Kasumi-1 (cell line): ENCODE results near the gene TIMM13.

Experiments used
- DNase-seq, 2 experiments: peaks; one replicate each; lab custom pipeline; 2025; lab: John Stamatoyannopoulos, UW

Gene TIMM13

DNA sequence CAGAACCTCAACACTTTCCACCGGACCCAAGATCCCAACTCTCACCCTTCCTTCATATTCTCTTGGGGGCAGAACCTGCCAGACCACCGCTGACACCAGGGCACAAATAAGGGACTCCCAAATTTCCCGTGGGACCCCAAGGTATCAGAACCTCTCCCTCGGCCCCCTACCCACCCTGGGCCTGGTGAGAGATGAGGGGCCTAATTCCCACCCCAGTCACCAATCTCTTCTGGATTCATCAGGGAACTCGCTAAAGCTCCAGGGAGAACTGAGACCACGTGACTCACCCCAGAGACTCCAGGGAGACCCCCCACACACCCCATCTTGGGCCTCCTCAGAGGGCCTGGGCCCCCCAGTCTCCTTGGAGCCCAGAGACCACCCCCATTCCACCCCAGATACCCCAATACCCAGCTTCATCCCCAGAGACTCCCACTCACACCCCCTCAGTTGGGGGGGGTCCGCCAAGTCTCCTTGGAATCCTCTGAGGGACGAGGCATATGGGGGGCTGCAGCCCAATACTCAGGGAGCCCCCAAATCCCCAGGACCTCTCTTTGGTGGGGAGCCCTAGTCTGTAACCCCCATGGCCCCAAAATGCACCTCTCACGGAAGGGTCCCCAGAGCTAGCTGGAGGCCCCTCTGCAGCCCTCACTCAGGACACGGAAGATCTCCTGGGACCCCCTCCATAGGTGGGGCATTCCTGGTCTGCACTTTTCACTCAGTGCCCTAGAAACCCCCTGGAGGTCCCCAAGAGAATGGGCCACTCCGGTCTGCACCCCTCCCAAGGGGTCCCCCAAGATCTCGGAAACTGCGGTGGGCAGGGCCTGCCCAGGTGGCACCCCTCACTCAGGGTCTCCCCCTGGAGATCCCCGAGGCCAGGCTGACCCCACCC lies 27.8 kb upstream of the TIMM13 start:
- DNase-seq: no peak

DNA sequence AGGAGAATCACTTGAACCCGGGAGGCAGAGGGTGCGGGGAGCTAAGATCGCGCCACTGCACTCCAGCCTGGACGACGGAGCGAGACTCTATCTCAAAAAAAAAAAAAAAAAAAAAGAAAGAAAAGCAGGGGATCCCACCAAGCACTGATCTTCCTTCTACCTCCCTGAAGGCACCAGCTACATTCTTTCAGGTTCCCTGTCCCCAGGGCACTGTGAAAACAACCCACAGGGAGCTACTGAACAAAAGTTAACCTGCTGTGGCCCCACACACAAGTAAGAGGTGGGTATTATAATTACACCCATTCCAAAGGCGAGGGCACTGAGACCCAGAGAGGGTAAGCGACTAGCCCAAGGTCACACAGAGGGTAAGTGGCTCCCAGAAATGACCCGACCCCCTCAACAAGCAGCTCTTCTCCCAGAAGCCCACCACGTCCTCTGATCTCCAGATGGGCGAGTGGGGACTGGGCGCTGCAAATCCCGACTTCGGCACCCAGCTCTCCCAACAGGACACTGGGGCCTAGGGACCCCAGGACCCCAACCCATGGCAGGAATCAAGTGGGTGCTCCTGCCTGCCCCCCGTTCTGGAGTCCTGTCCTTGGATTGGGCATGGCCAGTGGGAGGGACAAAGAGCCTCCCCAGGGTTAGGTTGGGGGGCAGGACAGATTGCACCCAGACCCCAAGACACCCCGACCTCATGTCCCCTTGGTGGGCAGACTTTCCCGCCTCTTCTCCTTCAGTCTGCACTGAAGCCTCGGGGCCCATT lies 27.0 kb upstream of the TIMM13 start:
- no peak for DNase-seq

DNA sequence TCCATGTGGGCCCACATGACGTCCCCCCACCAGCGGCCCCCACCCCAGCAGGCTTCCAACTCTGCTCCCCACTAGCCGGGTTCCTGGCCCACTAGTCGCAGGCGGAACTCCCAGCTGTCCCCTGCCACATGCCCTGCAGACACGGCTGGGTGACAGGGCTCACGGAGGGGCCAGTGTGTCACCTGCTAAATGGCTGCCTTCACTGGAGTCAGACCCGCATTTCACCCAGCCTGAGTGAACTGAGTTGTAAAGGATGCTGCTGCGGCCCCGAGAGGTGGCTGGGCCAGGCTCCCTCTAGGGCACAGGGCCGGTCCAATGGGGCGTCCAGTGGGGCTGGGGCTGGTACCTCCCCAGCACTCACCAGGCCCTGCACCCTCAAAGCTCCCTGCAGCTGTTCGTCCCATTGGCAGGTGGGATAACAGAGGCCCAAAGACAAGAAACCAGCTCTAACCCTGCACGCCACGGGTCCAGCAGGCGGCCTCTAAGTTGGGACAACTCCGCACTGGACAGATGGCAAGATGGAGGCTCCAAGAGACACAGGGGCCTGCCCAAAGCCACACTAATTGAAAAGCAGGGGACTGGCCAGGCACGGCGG lies 26.1 kb upstream of the TIMM13 start:
- DNase-seq: no peak

GRCh38 chr19:2451741-2452140 lies 24.4 kb upstream of the TIMM13 start:
- DNase-seq: no peak

DNA sequence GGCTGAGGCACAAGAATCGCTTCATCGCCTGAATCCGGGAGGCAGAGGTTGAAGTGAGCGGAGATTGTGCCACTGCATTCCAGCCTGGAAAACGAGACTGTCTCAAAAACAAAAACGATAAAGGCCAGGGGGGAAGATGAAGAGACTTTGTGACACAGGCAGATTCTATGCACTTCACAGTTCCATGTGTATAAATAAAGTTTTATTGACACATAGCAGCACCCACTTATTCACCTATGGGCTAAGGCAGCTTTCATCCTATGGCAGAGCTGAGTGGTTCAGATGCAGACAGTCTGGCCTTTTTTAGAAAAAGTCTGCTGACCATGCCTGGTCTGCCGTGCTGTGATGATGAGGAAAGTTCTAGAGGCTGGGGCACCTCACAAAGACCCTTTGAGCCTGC lies 23.8 kb upstream of the TIMM13 start:
- DNase-seq: no peak

GRCh38 chr19:2449019-2449418 lies 21.6 kb upstream of the TIMM13 start:
- DNase-seq: no peak

DNA sequence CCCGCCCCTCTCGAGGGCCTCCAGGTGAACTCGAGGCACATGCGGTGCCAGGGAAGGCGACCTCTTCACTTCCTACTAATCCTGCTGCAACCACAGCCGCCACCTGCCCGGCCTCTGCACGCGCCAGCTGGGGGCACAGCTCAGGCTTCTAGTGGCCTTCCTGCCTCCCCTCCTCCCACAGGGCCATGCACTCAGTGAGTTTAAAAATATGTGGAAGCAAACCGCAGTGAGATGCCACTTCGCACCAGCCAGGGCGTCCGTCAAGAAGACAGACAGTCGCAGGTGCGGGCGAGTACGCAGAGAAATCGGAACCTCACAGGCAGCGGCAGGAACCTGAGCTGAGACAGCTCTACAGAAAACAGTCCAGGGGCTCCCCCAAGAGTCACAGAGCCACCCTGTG lies 19.0 kb upstream of the TIMM13 start:
- peak; percentile 26 to 37 for DNase-seq

DNA sequence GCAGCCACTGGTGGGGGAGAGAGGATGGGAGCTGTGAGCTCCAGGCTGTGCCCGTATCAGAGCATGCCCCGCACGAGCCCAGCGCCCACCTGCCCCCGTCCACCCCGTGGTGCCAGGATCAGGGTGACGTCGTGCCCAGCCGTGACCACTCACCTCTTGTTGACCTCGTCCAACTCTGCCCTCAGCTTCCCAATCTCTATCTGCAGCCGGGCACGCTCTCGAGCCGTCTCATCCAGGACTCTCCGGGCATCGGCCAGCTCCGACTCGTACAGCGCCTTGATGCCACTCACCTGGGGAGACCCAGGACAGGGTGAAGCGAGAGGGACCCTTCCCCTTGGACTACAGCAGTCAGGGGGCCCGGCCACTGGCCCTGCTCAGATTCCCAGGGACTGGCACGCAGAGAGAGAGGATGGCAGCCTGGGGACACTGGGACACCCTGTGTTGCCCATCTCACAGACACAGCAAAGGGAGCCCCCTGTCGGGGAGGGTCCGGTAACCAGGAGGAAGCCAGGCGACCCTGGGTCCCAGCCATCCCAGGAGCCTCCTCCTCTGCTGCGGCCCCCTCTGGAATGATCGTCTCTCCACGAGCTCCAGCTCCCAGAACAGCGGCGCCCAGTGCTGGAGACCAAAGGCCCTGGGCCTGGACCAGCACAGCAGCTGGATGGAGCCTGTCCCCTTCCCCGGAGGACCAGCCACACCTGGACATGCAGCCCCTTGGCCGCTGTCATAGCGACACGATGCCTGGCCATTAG lies 17.0 kb upstream of the TIMM13 start:
- no peak for DNase-seq

- no peak for DNase-seq
These were observed 16.4 kb upstream of the TIMM13 start for GRCh38 chr19:2443785-2444182.

- DNase-seq: no peak
These were observed 15.9 kb upstream of the TIMM13 start for GRCh38 chr19:2443116-2443784.

DNA sequence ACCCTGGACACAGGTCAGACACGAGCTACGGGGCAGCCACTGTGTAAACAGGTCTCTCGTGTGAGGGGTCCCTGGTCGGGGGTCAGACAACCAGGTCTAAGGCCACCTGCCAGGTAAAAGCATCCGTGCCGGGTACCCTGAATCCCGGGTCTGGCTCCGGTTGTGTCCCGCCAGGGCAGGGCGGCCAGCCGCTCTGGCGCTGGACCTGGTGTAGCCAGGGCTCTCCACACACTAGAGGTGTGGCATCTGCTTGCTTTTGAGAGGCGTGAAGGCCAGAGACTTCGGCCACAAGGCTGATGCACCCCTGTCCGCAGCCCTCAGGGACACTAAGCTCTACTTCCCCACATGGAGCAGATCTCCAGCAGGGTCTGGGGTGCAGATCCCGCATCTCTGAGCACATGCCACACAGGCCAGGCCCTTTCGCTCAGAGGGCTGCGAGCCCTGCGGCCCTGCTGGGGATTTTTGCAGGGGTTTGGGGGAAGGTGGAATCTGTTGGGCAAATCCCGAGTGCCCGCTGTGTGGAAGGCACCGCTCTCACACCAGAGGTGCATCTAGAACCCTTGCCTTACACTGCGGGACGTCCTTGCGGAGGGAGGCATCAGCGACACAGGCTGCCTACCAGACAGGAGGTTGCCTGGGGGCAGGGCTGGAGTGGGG lies 13.8 kb upstream of the TIMM13 start:
- no peak for DNase-seq

- DNase-seq: no peak
These were observed 13.1 kb upstream of the TIMM13 start for GRCh38 chr19:2440515-2440914.

DNA sequence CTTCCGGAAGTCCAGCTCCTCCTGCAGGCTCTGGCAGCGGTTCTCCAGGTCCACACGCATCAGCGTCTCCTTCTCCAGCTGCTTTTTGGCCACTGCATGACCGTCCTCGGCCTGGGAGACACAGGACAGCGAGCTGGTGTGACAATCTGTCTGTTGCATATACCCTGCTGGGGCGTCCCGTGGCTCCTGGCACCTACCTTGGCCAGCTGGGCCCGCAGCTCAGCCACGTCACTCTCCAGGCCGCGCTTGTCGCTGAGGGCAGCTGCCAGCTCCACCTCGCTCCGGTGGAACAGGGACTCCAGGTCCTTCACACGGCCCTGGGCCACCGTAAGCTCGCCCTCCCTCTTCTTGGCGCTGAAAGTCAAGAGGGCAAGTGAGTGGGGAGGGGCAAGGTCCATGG lies 10.8 kb upstream of the TIMM13 start:
- DNase-seq: no peak

DNA sequence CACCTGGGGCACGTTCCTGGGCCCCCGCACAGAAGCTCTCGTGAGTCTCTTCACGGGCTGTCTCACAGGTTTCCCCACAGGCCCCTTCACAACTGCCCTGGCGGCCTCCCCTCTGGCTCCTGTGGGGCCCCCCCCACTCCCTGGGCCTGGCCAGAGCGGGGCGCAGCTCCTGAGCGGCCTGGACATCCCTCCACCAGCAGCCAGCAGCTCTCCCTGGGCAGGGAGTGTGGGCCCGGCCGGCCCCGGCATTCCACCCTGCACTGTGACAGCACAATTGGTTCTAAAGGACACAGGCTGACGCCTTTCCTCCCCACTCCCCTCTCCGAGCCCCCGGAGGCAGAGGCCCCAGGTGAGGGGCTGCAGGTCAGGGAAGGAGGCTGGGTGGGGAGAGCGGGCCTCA lies 9.5 kb upstream of the TIMM13 start:
- DNase-seq: no peak

GRCh38 chr19:2436384-2436783 lies 9.0 kb upstream of the TIMM13 start:
- no peak for DNase-seq

DNA sequence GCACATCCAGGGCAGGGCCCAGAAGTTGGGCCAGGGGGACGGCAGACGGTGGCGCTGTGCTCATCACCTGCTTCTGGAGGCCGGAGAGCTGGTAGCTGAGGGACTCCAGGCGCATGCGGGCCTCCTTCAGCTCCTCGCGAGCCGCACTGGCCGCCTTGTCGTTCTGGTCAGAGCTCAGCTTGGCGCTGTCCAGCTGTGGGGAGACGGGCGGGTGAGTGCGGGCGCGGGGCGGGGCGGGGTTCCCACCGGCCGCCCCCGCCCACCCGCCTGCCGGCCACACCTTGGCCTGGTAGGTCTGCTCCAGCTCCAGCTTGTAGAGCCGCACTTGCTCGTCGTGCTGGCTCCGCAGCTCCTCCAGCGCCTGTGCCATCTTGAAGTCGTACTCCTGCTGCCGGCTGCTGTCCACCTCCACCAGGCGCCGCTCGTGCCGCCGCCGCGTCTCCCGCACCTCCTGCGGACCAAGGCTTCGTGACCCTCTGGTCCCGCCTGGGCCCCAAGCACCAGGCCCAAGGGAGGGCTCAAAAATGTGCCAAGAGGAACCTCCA lies 7.4 kb upstream of the TIMM13 start:
- no peak for DNase-seq

DNA sequence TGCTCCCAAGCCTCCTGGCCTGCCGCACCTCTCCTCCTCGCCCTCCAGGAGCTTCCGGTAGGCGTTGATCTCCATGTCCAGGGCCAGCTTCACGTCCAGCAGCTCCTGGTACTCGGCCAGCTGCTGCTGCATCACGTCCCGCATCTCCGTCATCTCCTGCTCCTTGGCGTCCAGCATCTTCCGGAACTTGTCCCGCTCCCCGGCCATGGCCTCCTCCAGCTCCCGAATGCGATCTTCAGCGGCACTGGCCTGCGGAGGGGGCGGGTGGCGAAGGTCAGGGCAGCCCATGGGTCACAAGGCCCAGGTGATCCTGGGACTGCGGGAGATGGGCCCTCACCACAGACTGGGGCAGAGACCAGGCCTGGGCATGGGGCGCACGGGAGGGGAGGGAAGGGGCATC lies 6.9 kb upstream of the TIMM13 start:
- DNase-seq: no peak

GRCh38 chr19:2433854-2434253 lies 6.5 kb upstream of the TIMM13 start:
- DNase-seq: no peak

GRCh38 chr19:2432131-2432848 lies 4.9 kb upstream of the TIMM13 start:
- no peak for DNase-seq
